Activated T-cell treated with anti-CD3 and anti-CD28 coated beads, Interleukin-2, amount 50 U/mL, for 72 hours (primary cell): Measurements from ENCODE around the gene USP44. TPM values are rescaled to one million over a fixed set of nuclear protein-coding genes. Genes with fewer than 3 reads are reported as not detected.
A peak's percentile ranks its signal among the peaks of the same experiment; 100 is the strongest.
"Not testable (repeated sequence)": the region's sequence is repeated elsewhere in the genome, so short reads cannot be mapped to it uniquely, and the experiment has no call there.

Source experiments
- ATAC-seq, 2 donors: fragments of 150-1000 bp; cut with Tn5 transposase; replicated peaks in 1 of 2; 2 replicates each; pipeline ENCODE4 v1.10.0; 2021; ENCODE audit warnings: moderate library complexity in 2 of 2, mild to moderate bottlenecking in 1 of 2
- DNase-seq, 2 donors: peaks; one replicate each; pipeline ENCODE4 v3.0.0; 2021 to 2022; ENCODE audit warnings: mixed read lengths in 1 of 2
- H3K27ac Mint-ChIP-seq: one replicate; pipeline ENCODE4 v1.8.0; 2022; ENCODE audit warnings: mild to moderate bottlenecking, moderate library complexity, mixed read lengths
- H3K27me3 Mint-ChIP-seq: one replicate; pipeline ENCODE4 v1.8.0; 2022; ENCODE audit warnings: low read depth, mixed read lengths
- H3K36me3 Mint-ChIP-seq, 2 donors: one replicate each; pipeline ENCODE4 v1.8.0; 2022; ENCODE audit warnings: mixed read lengths in 2 of 2, mild to moderate bottlenecking in 1 of 2; ENCODE audit not compliant: insufficient read depth in 2 of 2
- H3K4me1 Mint-ChIP-seq: one replicate; pipeline ENCODE4 v1.8.0; 2022; ENCODE audit warnings: low read depth, mixed read lengths
- H3K4me3 Mint-ChIP-seq, 2 donors: one replicate each; pipeline ENCODE4 v1.8.0; 2022; ENCODE audit warnings: mild to moderate bottlenecking in 2 of 2, mixed read lengths in 2 of 2, moderate library complexity in 2 of 2
- H3K9me3 Mint-ChIP-seq, 2 donors: one replicate each; pipeline ENCODE4 v1.8.0; 2022; ENCODE audit warnings: mixed read lengths in 2 of 2
- total RNA-seq, 2 donors: library from RNA; stranded (reverse); gene quantifications; one replicate each; pipeline ENCODE4 v1.2.3, GENCODE V29; 2022

Gene USP44
- total RNA-seq, 2 donors from 2014 or later = 8.4 to 12.0 TPM

DNA sequence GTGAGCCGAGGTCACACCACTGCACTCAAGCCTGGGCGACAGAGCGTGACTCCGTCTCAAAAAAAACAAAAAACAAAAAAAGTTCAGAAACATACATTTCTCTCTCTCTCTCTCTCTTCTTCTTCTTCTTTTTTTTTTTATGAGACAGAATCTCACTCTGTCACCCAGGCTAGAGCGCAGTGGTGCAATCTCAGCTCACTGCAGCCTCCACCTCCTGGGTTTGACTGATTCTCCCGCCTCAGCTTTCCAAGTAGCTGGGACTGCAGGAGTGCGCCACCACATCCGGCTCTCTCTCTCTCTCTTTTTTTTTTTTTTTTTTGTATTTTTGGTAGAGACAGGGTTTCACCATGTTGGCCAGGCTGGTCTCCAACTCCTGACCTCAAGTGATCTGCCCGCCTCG lies 16.8 kb upstream of the USP44 start:
- peaks cover 12% of the 10 kb centered on the region for H3K4me1 Mint-ChIP-seq
- not testable (repeated sequence) for H3K4me3 Mint-ChIP-seq, DNase-seq, ATAC-seq, H3K36me3 Mint-ChIP-seq, H3K27me3 Mint-ChIP-seq, H3K9me3 Mint-ChIP-seq, H3K27ac Mint-ChIP-seq

DNA sequence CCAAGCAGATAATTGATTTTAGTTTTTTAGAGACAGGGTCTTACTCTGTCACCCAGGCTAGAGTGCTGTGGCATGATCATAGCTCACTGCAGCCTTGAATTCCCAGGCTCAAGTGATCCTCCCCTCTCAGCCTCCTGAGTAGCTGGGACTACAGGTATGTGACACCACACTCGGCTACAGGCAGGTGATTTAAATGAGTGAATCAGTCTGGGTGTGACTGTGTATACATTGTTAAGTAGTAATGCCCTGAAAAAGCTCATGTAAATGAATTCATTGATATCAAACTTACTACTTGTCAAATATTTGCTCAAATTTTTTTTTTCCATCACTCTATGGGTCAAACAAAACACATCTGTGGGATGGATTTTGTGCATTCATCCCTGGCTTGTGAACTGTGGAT lies 6.3 kb upstream of the USP44 start:
- peaks cover 22% of the 10 kb centered on the region for H3K4me1 Mint-ChIP-seq
- DNase-seq (no peak), ATAC-seq (no peak)
- H3K36me3 Mint-ChIP-seq = no peaks in the 10 kb centered on the region
- H3K27me3 Mint-ChIP-seq = no peaks in the 10 kb centered on the region
- H3K4me3 Mint-ChIP-seq = no peak overlapping the region
- H3K27ac Mint-ChIP-seq = no peak overlapping the region
- H3K9me3 Mint-ChIP-seq = no peaks in the 10 kb centered on the region

GRCh38 chr12:95554532-95555071 lies 3.3 kb upstream of the USP44 start:
- no peak overlapping the region for H3K27ac Mint-ChIP-seq
- DNase-seq = no peak
- peak overlapping the region in 1 of 2 donors; percentile 32 for H3K4me3 Mint-ChIP-seq
- peaks cover under 1% of the 10 kb centered on the region in 2 donors for H3K36me3 Mint-ChIP-seq
- no peaks in the 10 kb centered on the region for H3K27me3 Mint-ChIP-seq
- peaks cover under 1% of the 10 kb centered on the region in 2 donors for H3K9me3 Mint-ChIP-seq
- no peak for ATAC-seq
- peaks cover 46% of the 10 kb centered on the region for H3K4me1 Mint-ChIP-seq

- Mint-ChIP-seq H3K36me3 (peaks cover 2 to 6% of the 10 kb centered on the region in 2 donors), H3K27me3 (no peaks in the 10 kb centered on the region), H3K4me1 (peaks cover 52% of the 10 kb centered on the region), H3K27ac (peak overlapping the region; percentile 93), H3K9me3 (peaks cover 1 to 2% of the 10 kb centered on the region in 2 donors), H3K4me3 (peak overlapping the region; percentile 81 to 87)
- DNase-seq (peak in 1 of 2 donors; percentile 11), ATAC-seq (no peak)
These were observed 2.1 kb upstream of the USP44 start for GRCh38 chr12:95553197-95553943.

GRCh38 chr12:95551913-95552516 lies 739 bp upstream of the USP44 start:
- no peak for DNase-seq
- Mint-ChIP-seq H3K27ac (peak overlapping the region; percentile 77), H3K27me3 (no peaks in the 10 kb centered on the region), H3K9me3 (peaks cover 1 to 2% of the 10 kb centered on the region in 2 donors), H3K36me3 (peaks cover 4 to 6% of the 10 kb centered on the region in 2 donors), H3K4me3 (peak overlapping the region; percentile 81 to 87), H3K4me1 (peaks cover 62% of the 10 kb centered on the region)
- no peak for ATAC-seq

- no peak for ATAC-seq
- Mint-ChIP-seq H3K27ac (peak overlapping the region; percentile 23), H3K4me1 (peaks cover 78% of the 10 kb centered on the region), H3K4me3 (peak overlapping the region; percentile 89 to 91), H3K27me3 (no peaks in the 10 kb centered on the region), H3K9me3 (peaks cover 1 to 2% of the 10 kb centered on the region in 2 donors), H3K36me3 (peaks cover 4 to 6% of the 10 kb centered on the region in 2 donors)
- DNase-seq = no peak
These were observed 1.7 kb downstream of the USP44 start for GRCh38 chr12:95549392-95550084.

- Mint-ChIP-seq H3K4me1 (peaks cover 70% of the 10 kb centered on the region), H3K27ac (peak overlapping the region; percentile 23), H3K27me3 (no peaks in the 10 kb centered on the region), H3K4me3 (peak overlapping the region; percentile 89 to 91), H3K36me3 (peaks cover 4 to 6% of the 10 kb centered on the region in 2 donors), H3K9me3 (peaks cover 1 to 2% of the 10 kb centered on the region in 2 donors)
- ATAC-seq (peak; percentile 89 to 91), DNase-seq (peak; percentile 80 to 82)
These were observed 2.5 kb downstream of the USP44 start for GRCh38 chr12:95548539-95549391.

DNA sequence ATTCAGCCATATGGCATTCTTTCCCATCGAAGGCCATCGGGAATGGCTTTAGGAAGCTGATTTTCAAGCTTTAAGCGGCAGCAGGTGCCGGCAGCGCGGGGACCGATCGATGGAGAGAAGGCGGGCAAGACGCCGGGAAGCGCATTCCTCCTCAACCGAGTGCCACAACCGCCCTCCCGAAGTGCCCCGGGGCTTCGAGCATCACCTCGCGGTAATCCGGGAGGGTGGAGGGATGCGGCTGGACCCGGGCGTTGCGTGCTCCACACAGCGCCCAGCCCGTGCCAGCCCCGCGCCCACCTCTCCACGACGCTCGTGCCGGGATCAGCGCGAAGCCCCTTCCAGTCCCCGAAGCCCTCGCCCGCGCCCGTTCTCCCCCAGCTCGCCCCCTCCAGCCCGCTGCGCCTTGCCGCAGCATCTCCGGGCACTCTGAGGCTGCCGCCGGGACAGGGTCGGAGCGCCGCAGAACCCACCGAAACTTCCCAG lies 3.2 kb downstream of the USP44 start:
- Mint-ChIP-seq H3K4me3 (peak overlapping the region; percentile 89 to 91), H3K27ac (peak overlapping the region; percentile 79), H3K36me3 (peaks cover 4 to 6% of the 10 kb centered on the region in 2 donors), H3K27me3 (no peaks in the 10 kb centered on the region), H3K9me3 (peaks cover 1 to 2% of the 10 kb centered on the region in 2 donors), H3K4me1 (peaks cover 64% of the 10 kb centered on the region)
- DNase-seq (peak; percentile 36 to 44), ATAC-seq (peak; percentile 43 to 57)

GRCh38 chr12:95547522-95548055 lies 3.7 kb downstream of the USP44 start:
- no peaks in the 10 kb centered on the region for H3K27me3 Mint-ChIP-seq
- DNase-seq (no peak), ATAC-seq (peak in 1 of 2 donors; percentile 11)
- H3K4me1 Mint-ChIP-seq = peaks cover 59% of the 10 kb centered on the region
- peak overlapping the region; percentile 79 for H3K27ac Mint-ChIP-seq
- peaks cover 1 to 2% of the 10 kb centered on the region in 2 donors for H3K9me3 Mint-ChIP-seq
- H3K4me3 Mint-ChIP-seq = peak overlapping the region; percentile 89 to 91
- H3K36me3 Mint-ChIP-seq = peaks cover 4 to 6% of the 10 kb centered on the region in 2 donors

DNA sequence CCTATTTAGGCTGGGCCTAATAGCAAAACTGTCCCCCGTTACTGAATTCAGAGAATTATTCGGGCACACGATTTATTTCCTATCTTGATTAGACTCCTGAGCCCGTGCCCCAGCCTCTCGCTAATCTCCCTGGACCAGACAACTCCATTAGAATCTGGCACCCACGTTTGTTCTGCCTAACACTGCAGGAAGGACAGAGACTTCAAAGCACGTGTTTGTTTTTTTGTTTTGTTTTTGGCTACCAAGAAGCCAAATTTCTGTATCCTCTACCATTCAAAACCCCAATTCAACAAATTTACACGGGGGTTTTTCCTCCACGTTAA lies 4.8 kb downstream of the USP44 start:
- H3K27me3 Mint-ChIP-seq = no peaks in the 10 kb centered on the region
- H3K4me3 Mint-ChIP-seq = peak overlapping the region; percentile 46 to 89
- DNase-seq (no peak), ATAC-seq (no peak)
- peaks cover 50% of the 10 kb centered on the region for H3K4me1 Mint-ChIP-seq
- peak overlapping the region; percentile 40 for H3K27ac Mint-ChIP-seq
- peaks cover 1 to 2% of the 10 kb centered on the region in 2 donors for H3K9me3 Mint-ChIP-seq
- peaks cover 4 to 6% of the 10 kb centered on the region in 2 donors for H3K36me3 Mint-ChIP-seq

DNA sequence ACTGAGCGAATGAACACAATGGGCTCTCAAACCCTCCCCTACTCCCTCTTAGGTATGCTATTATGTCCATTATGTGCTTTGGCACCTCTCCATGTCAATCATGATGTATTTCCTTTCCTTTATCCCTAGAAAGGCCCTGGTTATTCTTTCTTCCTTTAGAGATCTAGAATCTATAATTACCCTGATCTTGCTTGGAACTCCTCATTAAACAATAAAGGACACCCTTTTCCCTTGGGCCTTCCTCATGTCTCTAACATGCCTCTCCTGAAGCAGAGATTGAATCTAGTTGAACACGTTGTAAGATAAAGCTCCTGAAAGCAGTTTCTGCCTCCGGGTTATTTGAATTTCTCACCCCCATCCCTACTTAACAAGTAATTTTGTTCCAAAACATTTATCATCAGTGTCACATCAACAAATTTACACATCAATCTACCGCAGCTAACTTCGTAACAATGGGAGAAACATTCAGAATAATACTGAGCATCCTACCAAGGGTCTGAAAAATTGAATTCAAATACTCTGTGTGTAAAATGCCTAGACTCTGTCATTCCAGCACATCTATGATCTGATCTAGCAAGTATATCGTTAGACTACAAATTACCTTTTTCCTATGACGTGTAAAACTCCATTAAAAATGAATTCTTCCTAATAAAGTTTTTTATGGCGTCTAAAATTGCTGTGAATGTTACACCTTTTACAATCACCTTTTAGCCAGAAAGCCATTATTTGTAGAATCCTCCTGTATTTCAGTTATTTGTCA lies 5.4 kb downstream of the USP44 start:
- no peaks in the 10 kb centered on the region for H3K27me3 Mint-ChIP-seq
- ATAC-seq = no peak
- no peak overlapping the region for H3K4me3 Mint-ChIP-seq

More for the DNA sequence above, 5.4 kb downstream of the USP44 start:
- no peak overlapping the region for H3K27ac Mint-ChIP-seq
- H3K4me1 Mint-ChIP-seq = peaks cover 44% of the 10 kb centered on the region
- H3K36me3 Mint-ChIP-seq = peaks cover 4 to 6% of the 10 kb centered on the region in 2 donors
- H3K9me3 Mint-ChIP-seq = peaks cover 1 to 2% of the 10 kb centered on the region in 2 donors
- no peak for DNase-seq
